NCI-H1930 (cell line): ENCODE measurements around the gene GPC5.
"Not testable (repeated sequence)": the region's sequence is repeated elsewhere in the genome, so short reads cannot be mapped to it uniquely, and the experiment has no call there.

Experiments used
- DNase-seq, 2 experiments: peaks; one replicate each; lab custom pipeline; 2025; lab: John Stamatoyannopoulos, UW

The GPC5 gene

DNA sequence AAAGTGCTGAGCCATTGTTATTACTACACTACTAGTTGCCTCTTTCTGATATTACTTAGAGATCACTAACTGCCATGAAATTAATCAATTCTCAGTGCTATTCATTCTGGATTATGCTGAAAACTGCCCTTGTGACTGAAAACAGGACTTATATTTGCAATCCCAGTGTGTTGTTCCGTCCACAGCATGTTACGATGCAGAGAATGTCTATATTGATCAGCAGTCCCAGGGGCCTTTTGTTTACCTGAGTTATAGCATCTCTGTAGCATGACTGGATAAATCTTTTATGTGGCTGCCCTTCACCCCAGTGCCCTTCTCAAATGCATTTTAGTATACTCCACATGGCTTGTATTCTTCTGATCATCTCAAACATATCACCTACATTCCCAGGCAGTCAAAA is 251.0 kb downstream of the GPC5 start:
- no peak for DNase-seq

DNA sequence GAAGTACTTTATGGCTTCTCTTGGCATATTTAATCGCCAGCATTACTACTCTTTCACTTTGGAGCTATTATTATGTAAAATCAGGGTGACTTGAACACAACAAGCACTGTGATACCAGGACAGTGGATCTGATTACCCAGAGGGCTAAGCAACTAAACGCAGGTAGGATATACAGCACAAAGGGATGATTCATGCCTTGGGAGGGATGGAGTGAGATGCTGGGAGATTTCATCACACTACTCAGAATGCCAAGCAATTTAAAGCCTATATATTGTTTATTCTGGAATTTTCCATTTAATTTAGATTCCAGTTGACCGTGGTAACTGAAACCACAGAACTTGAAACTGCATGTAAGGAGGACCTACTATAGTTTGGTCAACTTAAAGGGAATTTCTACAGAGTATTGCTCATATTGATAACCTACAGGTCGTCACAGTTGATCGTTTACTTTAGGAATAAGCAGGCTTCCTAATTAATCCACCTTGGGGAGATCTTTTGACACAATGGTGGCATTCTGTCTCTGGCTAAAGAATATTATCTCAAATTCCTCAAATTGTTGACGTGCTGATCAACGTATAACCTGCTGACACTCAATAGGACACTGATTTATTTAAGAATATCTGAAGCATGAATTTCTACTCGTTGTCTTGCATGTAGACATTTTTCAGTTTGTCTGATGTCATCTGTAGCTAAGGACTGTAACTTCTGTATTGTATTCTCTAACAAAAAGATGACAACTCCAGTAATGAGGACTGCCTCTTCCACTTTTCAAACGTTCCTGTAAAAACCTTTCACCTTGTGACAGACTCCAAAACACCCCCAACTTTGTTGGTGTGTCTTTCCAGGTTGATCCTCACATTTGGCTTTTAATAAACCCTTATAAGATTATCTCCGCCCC is 254.2 kb downstream of the GPC5 start:
- DNase-seq, result no peak

DNA sequence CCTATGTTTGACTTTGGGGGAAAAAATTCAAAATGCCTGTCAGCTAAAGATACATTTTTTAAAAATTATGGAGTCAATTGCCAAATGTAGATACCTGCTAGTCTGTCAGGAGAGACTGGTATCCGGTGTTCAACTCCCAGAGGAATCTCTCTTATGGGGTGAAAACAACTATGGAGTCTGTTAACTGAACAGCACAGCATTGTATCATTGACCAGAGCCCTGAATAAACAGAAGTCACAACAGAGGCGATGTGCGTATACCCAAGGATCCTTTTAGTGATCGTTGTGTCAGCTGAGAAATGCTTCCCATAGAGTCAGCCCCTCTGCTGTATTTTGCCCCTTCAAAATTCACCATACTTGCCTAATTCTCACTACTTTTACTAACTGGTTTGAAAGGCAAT is 257.3 kb downstream of the GPC5 start:
- DNase-seq, result no peak

DNA sequence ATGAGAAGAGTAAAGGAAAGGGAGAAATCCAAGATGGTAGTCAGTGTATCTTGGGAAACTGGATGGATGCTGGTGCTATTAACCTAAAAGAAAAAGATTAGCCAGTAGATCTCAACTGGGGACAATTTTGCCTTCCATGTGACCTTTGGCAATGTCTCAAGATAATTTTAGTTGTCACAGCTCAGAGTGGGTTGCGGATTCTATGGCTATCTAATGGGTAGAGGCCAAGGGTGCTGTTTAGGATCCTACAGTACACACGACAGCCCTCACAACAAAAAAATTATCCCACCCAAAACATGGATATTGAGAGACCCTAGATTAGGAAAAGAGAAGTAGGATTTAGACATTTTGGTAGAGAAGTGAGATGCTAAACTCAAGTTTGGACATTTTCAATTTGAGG is 258.9 kb downstream of the GPC5 start:
- DNase-seq, result no peak

DNA sequence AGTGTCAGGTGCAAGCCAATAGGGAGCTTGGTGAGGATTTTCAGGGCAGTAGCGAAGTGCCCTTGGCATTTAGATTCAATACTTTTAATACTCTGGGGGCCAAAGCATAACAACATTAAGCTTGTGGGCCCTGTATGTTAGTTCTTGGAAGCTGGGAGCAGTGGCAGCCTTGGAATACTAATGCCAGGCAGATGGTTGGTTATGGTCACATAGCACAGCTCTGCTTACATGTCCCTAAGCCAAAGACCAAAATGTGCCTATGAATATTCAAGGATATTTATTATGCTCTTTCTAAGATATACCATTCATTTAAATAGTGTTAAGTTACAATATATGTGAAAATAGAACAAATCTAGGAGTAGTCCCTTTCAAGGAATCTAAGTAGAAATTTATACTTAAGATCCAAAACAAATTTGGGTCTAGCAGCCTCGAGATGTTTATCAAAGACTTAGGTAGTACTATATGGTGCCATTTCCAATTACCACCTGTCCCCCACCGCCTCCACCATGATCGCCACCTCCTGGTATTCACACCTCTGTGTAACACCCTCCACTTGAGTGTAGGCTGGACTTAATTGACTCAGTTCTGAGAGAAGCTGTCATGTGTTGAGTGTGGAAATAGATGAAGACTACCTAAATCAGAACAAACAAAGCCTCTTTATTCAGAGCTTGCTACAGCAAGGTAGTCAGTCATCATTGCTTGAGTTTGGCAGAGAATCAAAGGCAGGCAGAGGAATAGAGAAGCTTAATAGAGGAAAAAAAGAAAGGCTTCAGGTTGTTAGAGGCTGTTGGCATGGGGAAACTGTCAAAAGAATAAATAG is 261.0 kb downstream of the GPC5 start:
- DNase-seq, result no peak

DNA sequence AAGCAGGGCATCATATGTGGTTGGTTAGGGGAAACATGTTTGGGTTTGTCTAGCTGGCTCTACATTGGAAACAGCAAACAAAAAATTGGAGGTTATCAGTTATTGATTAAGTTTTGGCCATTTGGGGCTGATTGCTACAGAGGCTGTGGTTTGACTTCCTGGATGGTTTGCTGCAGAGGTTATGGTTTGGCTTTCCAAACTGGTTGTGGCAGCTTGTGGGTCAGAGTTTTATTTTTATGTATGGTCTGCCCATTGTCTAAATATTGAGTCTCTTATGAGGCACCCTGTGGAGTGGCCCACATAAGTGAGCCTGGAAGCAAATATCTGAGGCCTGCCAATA is 261.6 kb downstream of the GPC5 start:
- DNase-seq, result no peak

DNA sequence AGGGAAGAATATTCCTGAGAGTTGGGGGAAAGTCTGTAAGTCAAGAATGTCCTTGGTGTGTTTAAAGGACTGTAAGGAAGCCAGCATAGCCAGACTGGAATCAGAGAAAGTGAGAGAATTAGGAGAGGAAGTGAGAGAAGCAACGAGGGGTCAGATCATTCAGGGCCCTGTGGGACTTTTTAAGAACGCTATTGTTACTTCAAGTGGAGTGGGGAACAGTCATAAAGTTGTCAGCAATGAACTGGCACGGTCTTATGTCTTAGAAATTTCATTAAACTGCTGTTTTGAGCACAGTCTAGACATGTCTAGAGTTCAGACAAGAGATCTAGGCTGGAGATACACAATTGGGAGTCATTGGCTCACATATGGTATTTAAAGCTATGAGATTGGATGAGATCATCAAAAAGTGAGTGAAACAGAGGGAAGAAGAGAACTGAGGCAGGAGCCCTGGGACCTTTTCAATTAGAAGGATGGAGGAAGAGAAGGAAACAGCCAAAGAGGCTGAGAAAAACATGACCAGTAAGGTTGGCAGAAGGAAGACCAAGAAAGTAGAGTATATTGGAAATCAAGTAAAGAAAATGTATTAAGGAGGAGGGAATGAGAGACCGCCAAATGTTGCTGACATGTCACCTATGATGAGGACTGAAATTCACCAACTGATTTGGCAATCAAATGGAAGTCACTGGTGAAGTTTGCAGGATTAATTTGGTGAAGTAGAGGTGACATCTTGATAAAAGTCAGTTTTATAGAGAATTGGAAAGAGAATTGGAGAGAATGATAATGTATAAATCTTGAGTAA is 263.5 kb downstream of the GPC5 start:
- no peak for DNase-seq

DNA sequence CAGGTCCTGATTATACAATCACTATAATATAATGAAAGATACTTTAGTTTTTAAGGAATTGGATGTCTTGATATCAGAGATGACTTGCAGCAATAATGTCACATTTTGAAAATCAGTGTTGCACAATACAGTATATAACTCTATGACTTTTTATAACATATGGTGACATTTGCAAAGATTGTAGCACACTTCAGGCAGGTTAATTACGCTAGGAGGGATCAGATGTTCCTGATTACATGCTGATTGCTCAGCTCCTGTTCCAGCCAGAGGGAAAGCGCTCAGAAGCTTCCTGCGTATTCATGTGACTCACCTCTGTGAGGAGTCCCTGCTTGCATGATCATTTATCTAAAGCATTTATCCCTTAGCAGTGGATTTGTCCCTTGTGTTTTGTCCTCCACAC is 265.6 kb downstream of the GPC5 start:
- no peak for DNase-seq

DNA sequence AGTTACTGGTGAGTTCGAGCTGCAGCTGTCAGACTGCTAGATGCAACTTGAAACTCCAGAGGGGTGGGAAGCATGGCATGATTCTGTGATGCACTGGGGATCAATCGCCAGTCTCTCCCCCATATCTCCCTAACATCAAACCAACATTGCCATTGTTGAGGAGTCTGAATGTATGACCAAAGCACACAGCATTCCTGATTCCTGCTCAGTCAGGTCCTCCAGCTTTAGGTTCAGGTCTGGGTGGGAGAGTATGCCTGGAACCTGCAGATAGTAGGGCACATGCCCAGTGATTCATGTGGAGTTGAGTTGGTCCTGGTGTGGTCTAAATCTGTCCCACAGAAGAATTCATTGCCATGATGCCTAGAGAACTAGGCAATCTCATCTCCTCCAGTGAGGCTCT is 269.1 kb downstream of the GPC5 start:
- no peak for DNase-seq

DNA sequence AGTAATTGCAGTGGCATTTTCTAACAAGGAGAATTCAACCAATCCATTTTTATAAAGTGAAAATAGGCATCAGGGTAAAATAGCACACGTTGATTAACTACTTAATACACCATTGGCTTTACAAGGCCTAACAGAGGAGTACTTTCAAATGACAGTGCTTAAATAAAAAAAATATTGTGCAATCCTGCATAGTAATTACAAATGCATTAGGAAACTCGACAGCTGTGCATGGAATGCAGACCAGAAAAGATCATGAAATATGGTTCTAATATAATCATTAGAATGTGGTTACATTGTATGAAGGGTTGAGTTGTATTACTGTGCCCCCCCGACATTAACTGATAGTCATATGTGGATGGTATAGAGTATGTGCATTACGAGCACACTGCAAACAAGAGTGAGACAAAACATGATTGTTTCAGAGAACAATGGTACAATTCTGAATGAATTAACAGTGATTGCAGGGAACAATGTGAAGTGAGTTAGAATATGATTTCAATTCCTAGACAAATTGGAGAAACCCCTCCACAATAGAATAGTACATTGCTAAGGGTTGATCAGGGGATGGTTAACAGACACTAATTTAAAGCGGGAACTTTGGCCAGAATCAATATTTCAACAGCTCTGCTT is 270.6 kb downstream of the GPC5 start:
- no peak for DNase-seq

DNA sequence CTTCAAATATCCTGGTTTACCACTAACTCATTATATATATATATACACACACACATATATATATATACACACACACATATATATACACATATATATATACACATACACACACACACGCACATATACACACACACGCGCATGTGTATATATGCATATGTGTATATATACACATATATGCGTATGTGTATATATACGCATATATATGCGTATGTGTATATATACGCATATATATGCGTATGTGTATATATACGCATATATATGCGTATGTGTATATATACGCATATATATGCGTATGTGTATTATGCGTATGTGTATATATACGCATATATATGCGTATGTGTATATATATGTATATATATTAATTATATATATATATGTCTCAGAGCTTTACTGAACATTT is 275.9 kb downstream of the GPC5 start:
- not testable (repeated sequence) for DNase-seq

DNA sequence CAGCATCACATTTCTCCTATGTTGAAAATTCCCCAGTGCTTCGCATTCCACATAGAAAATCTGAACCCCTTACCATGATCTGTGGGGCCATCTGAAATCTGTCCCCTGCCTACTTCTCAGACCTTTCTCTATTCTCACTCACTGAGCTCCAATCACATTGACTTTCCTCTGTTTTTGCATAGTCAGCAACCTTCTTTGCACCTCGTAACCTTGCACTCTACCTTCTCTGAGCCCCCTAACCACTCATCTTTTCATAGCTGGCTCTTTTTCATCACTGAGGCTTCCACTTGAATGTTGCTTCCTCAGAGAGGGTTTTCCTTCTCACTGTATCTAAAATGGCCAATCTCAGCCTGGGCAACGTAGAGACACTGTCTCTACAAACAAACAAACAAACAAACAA is 286.3 kb downstream of the GPC5 start:
- no peak for DNase-seq

DNA sequence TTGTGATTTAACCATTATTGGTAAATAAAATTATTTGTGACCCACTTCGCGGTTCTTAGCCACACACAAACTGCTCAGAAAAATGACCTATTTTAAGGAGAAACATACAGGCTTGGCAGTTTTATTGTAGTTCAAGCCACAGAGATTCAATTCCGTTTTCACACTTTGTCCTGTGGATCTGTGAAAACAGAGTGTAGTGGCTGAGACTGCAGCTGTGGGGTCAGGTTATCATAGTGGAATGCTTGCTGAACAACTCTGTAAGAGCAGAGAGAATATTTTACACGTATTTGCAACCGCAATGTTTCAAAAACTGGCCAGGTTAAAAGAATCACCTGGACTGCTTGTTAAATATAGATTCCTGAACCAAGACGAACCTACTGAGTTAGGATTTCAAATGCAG is 292.5 kb downstream of the GPC5 start:
- no peak for DNase-seq

DNA sequence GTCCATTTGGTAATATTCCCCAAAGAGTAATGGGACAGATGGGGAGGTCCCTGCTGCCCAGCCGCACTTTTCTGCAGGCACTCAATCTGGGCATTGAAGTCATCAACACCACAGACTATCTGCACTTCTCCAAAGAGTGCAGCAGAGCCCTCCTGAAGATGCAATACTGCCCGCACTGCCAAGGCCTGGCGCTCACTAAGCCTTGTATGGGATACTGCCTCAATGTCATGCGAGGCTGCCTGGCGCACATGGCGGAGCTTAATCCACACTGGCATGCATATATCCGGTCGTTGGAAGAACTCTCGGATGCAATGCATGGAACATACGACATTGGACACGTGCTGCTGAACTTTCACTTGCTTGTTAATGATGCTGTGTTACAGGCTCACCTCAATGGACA is 295.0 kb downstream of the GPC5 start:
- DNase-seq, result no peak

DNA sequence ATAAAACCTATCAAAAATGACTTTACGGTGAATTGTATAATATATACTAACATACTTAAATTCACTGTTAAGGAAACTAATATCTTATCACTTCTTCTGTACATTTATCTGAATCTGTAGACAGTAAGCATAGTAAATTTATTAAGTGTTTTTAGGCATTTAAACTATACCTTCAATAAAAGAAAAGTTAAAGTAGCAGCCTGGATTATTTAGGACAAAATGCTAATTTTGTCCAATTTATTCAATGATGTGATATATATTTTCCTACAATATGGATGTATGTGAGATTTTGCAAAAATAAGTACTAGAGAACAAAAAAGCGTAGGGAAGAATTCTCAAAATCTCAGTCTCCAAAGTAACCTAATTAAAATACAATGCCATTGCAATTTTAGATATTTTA is 299.9 kb downstream of the GPC5 start:
- no peak for DNase-seq

DNA sequence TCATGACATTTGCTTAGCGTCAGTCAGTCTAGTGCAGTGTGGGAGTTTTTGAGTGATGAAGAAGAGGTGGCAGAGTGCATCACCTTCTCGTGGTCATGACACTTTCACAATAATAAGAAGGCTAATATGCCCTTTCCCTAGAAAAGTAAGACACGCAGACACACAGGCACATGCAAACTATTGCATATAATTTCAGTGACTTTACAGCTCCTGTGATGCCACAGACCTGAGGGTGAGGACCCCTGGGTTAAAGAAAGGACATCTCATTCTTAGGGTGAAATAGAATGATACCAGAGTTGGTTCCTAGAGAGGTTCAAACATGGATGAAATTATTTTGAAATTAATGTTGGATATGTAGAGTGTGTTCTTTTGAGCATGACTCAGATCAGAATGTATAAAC is 300.3 kb downstream of the GPC5 start:
- no peak for DNase-seq

DNA sequence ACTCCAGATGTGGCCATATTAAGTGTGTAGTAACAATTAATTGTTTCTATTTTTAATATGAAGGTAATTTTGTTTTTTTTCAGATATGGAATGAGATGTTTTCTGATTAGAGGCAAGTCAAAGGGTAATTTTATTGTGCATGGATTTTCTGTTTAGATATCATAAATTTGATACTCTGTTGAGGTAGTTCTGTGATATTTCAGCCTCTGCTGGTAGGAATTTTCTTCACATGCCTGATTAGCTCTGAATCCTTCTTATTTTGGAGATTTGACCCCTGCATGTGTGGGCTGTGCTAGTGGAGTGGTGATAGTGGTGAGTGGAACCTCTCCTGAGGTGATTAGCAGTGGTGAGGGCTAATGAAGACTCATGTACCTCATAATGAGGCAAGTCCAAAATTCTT is 301.4 kb downstream of the GPC5 start:
- DNase-seq, result no peak

DNA sequence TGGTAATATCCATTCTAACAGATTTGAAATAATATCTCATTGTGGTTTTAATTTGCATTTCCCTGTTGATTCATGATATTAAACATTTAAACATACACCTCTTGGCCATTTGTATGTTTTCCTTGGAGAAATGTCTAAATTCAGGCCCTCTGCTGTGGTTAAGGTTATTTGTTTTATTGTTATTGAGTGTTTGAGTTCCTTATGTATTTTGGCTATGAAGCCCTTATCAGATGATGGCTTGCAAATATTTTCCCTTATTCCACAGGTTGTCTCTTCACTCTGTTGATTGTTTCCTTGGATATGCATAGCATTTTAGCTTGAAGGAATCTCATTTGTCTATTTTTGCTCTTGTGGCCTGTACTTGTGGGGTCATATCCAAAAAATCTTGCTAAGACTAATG is 303.6 kb downstream of the GPC5 start:
- no peak for DNase-seq

DNA sequence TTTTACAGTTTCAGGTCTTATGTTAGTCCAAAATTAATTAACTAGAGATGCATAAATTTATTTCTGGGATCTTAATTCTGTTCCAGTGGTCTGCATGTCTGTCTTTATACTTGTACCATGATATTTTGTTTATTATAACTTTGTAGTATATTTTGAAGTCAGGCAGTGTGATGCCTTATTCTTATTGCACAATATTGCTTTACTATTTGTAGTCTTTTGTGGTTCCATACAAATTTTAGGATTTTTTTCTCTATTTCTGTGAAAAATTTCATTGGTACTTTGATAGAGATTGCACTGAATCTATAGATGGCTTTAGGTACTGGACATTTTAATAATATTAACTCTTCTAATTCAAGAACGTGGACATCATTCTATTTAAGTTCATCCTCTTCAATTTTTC is 304.0 kb downstream of the GPC5 start:
- no peak for DNase-seq

DNA sequence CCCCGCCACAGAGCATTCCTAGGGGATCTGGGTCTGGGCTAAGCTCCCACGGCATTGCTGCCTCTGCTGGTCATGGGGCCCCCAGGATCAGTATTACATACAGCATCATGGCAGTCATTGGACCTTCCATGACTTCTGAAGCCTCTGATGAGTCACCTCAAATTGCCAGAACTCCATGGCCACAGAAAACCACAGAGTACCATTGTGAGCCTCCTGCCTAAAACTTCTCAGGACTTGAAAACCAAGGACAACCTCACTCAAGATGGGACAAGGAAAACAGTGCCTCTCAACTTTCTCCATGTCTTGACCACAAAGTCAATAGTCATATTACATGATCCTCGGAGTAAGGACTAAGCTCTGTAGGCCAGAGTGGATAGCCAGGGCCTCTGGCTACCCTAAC is 306.0 kb downstream of the GPC5 start:
- no peak for DNase-seq

DNA sequence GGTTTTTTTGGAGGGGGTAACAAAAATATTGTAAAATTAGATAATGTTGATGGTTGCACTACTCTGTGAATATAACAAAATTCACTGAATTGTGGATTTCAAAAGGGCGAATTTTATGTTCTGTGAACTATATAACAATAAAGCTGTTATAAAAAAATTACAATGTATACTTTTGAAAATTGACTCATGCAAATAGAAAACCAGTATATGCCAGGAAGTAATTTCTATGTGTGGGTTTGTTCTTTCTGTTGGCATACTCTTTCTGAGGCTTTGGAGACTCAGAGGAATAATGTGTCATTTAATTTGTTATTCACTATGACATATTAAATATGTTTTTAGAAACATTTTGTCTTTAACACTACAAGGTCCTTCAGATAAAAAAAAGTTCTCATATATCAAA is 310.1 kb downstream of the GPC5 start:
- DNase-seq, result no peak

DNA sequence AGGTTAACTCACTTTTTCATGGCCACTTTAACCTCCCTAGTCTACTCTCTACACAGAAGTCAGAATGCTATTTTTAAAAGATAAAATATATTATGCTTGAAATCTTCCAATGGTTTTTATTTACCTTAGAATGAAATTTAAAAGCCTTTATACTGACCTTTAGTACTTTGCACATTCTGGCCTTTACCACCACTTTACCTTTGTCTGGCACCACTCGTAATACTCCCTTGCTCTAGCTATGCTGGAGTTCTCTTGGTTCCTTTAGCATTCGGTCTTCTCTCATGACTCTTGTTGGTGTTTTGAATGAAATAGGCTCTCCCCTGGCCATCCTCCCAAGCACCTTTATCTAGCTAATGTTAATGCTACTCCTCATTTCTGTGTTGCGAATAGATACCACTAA is 310.8 kb downstream of the GPC5 start:
- no peak for DNase-seq
